HG02798 (cell line): ENCODE measurements around the gene SPINK9.

Source experiments
- ATAC-seq: cut with Tn5 transposase; IDR thresholded peaks from one replicate; pipeline ENCODE4 v1.9.1; 2021; ENCODE audit warnings: mild to moderate bottlenecking; ENCODE audit not compliant: unreplicated experiment, poor library complexity

SPINK9 gene

GRCh38 chr5:148353634-148354033, 18.3 kb downstream of the SPINK9 start:
- ATAC-seq = no peak

- no peak for ATAC-seq
Observed at GRCh38 chr5:148364343-148364742, 29.0 kb downstream of the SPINK9 start.

GRCh38 chr5:148368299-148368698, 32.9 kb downstream of the SPINK9 start:
- no peak for ATAC-seq

- no peak for ATAC-seq
Observed at GRCh38 chr5:148372166-148372725, 36.9 kb downstream of the SPINK9 start.

DNA sequence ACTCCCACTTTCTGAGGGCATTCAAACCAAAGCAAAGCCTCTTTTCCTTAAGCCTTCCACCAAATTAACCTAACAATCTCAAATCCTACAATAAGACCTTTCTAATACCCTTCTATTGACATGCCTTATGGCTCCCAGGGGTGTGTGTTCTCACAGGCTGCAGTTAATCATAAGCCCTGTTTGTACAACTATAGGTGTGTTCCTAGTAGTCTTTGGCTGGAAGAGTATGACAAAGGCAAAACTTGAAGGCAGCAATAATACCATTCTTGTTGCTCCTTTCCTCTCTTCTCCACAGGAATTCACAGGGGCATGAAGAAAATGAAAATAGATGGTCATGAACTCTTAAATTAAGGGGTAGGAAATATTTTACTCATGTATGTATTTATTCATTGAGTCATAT, 37.5 kb downstream of the SPINK9 start:
- no peak for ATAC-seq

GRCh38 chr5:148374690-148375360, 39.5 kb downstream of the SPINK9 start:
- ATAC-seq = peak; percentile 88

DNA sequence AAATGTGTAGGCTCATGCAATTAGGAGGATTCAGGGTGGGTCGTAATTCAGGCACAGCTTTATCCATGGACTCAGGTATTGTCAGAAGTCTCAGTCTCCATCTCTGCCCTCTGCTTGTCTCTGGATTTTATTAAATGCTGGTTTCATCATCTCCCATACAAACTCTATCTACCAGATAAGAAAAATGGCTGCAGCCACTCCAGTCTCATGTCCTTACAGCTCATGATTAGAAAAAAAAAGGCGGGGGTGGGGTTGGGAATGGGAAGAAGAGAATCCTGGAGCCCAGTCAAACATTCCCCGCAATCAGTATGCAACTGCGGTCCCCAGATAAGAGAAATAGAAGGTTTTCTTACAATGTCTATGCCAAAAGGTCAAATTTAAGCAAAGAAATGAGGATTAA, 40.8 kb downstream of the SPINK9 start:
- no peak for ATAC-seq

DNA sequence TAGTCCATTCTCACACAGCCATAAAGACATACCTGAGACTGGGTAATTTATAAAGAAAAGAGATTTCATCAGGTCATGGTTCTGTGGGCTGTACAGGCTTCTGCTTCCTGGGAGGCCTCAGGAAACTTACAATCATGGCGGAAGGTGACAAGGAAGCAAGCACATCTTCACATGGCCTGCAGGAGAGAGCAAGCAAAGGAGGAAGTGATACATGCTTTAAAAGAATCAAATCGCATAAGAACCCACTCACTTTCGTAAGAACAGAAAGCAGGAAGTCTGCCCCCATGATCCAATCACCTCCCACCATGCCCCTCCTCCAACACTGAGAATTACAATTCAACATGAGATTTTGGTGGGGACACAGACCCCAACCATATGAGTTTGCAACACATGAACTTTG, 43.3 kb downstream of the SPINK9 start:
- no peak for ATAC-seq

GRCh38 chr5:148379340-148379739, 44.0 kb downstream of the SPINK9 start:
- no peak for ATAC-seq

- no peak for ATAC-seq
Observed at GRCh38 chr5:148381906-148382305, 46.5 kb downstream of the SPINK9 start.

DNA sequence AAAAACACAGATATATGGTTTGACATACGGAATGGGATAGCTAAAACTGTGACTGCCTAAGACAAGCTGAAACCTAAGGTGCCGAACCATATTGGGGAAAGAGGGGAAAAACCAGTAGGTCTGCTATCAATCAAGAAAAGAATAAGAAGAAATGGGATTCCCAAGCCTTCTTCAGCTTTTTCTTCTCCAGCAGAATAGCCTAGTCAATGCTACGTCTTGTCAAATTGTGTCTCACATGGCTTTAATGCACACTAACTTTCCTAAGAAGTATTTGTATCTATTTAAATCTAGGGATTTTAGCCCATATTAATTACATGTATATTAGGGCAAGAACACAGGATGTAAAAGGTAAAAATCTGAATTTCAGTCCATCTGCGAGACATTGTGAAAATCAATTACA, 47.6 kb downstream of the SPINK9 start:
- ATAC-seq = no peak

DNA sequence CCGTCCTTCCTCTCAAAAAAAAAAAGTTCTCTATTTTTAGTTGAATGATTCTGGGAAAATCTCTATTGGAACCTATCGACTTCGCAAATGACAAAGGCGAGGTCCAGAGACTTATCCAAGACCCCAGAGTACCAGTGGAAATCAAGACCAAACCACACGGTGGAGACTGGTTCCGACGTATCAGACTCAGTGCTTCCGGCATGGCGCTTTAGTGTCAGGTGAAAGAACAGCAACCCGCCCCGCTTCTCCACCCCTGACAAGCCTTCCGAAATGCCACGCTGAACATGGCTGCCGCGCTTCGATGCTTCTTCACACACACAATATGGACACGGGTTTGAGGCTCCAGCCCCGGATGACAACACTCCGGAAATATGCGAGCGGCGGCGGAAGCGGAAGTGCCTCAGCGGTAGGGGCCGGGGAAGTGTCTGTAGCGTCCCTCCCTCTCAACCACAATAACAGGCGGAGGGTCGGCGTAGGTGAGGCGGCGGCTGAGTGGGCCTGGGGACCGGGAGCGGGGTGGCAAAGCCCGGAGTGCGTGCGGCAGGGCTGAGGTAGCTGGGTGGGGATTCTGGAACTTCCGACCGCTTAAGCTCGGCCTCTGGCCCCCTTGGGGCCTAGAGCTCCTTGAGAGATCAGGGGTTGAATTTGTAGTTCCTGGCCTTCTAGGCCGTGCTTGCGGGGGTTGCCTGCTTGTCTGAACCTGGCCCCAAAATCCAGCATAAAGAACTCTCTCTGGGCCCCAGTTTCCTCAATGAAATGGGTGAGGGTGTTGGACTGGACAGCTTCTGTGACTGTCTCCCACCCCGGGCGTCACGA, 48.4 kb downstream of the SPINK9 start, which contains the start of gene FBXO38:
Gene FBXO38, plus strand, starts transcription at position 395 of the 816 bp plus-strand sequence. CDS start 10,819 bp downstream, outside the sequence.
- ATAC-seq = peak; percentile 99

DNA sequence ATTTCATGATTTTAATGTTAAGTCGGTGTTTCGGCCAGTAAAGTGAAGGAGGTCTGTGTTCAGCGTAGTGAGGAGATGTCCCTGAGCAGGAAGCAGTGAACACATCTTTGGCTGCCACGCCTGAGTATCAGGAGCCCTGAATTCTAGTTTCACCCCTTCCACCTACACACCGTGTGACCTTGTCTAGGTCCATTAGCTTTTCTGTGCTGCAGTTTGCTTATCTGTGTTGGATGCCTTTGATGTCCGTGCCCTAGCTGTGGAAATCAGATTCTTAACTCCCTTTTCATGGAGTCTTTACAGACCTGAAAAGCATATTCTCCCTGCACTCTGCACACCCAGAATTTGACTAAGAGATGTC, 49.0 kb downstream of the SPINK9 start:
- no peak for ATAC-seq

GRCh38 chr5:148385094-148385493, 49.7 kb downstream of the SPINK9 start:
- no peak for ATAC-seq

- no peak for ATAC-seq
Observed at GRCh38 chr5:148386041-148386440, 50.7 kb downstream of the SPINK9 start.

- ATAC-seq = no peak
Observed at GRCh38 chr5:148387325-148387724, 52.0 kb downstream of the SPINK9 start.

GRCh38 chr5:148388696-148389095, 53.3 kb downstream of the SPINK9 start:
- peak; percentile 24 for ATAC-seq
